Neural cell (in vitro differentiated cells): Measurements from ENCODE around the gene SH3TC1. TPM values are rescaled to one million over a fixed set of nuclear protein-coding genes. Genes with fewer than 3 reads are reported as not detected.

Source experiments
- H2AFZ ChIP-seq: fragments of 200-600, 300-800 bp; sonication (generic), shearing (Covaris generic); 2 replicates; pipeline ENCODE4 v1.6.0; 2014; ENCODE audit warnings: low read depth, mild to moderate bottlenecking, antibody characterized with exemption, low read length, moderate library complexity
- H3F3A ChIP-seq: fragments of 200-600 bp; shearing (Covaris generic); 2 replicates; pipeline ENCODE4 v1.6.1; 2016; ENCODE audit warnings: mild to moderate bottlenecking, moderate library complexity, mixed read lengths, antibody characterized with exemption, low read length; ENCODE audit not compliant: insufficient read depth, poor library complexity, severe bottlenecking
- H3K27ac ChIP-seq: fragments of 200-600, 300-800 bp; sonication (generic), shearing (Covaris generic); 2 replicates; pipeline ENCODE4 v1.5.1; 2014; ENCODE audit warnings: mild to moderate bottlenecking, low read length, moderate library complexity
- H3K27me3 ChIP-seq: fragments of 300-800, 200-600 bp; sonication (generic), shearing (Covaris generic); 2 replicates; pipeline ENCODE4 v1.6.0; 2014; ENCODE audit warnings: mild to moderate bottlenecking, low read depth, low read length, moderate library complexity; ENCODE audit not compliant: insufficient read depth
- H3K36me3 ChIP-seq: fragments of 300-800, 200-600 bp; sonication (generic), shearing (Covaris generic); 2 replicates; pipeline ENCODE4 v1.5.1; 2014; ENCODE audit warnings: mild to moderate bottlenecking, antibody characterized with exemption, low read length, moderate library complexity; ENCODE audit not compliant: insufficient read depth
- H3K4me2 ChIP-seq: fragments of 300-800, 200-600 bp; sonication (generic), shearing (Covaris generic); 2 replicates; pipeline ENCODE4 v1.6.0; 2014; ENCODE audit warnings: mild to moderate bottlenecking, low read length
- H3K4me3 ChIP-seq: fragments of 300-800, 200-600 bp; sonication (generic), shearing (Covaris generic); 2 replicates; pipeline ENCODE4 v1.5.1; 2014; ENCODE audit warnings: mild to moderate bottlenecking, low read length, moderate library complexity
- H3K79me2 ChIP-seq: fragments of 200-600 bp; shearing (Covaris generic); replicated peaks from 2 replicates; pipeline ENCODE4 v1.6.0; 2014; ENCODE audit warnings: mild to moderate bottlenecking, low read length, moderate library complexity; ENCODE audit not compliant: insufficient read depth
- H3K9ac ChIP-seq: fragments of 300-800, 200-600 bp; sonication (generic), shearing (Covaris generic); 2 replicates; pipeline ENCODE4 v1.6.1; 2016; ENCODE audit warnings: mild to moderate bottlenecking, low read length, mixed read lengths
- H3K9me2 ChIP-seq: fragments of 200-600 bp; shearing (Covaris generic); 2 replicates; pipeline ENCODE4 v1.6.1; 2016; ENCODE audit warnings: mild to moderate bottlenecking, low read length, mixed read lengths; ENCODE audit not compliant: insufficient read depth
- H3K9me3 ChIP-seq: fragments of 200-600, 300-800 bp; sonication (generic), shearing (Covaris generic); 2 replicates; pipeline ENCODE4 v1.6.1; 2016; ENCODE audit warnings: mild to moderate bottlenecking, mixed run types, low read length, moderate library complexity, mixed read lengths
- H4K20me1 ChIP-seq: fragments of 200-600 bp; shearing (Covaris generic); 2 replicates; pipeline ENCODE4 v1.6.1; 2016; ENCODE audit warnings: mild to moderate bottlenecking, mixed run types; ENCODE audit not compliant: insufficient read depth
- CTCF ChIP-seq: fragments of 450-650 bp; IDR thresholded peaks from 2 replicates; pipeline ENCODE4 v1.5.1; 2014; ENCODE audit warnings: antibody characterized with exemption, mild to moderate bottlenecking, moderate library complexity; ENCODE audit not compliant: poor library complexity, severe bottlenecking
- EP300 ChIP-seq: fragments of 450-650 bp; conservative IDR thresholded peaks from 2 replicates; pipeline ENCODE4 v1.6.1; 2014; ENCODE audit warnings: antibody characterized with exemption, mild to moderate bottlenecking, moderate library complexity; ENCODE audit not compliant: poor library complexity, severe bottlenecking
- EZH2 ChIP-seq: fragments of 200-600, 300-800 bp; shearing (Covaris generic), sonication (generic); IDR thresholded peaks from 2 replicates; pipeline ENCODE4 v1.6.1; 2014; ENCODE audit warnings: antibody characterized with exemption, low read length, borderline replicate concordance, mild to moderate bottlenecking; ENCODE audit not compliant: insufficient read depth, poor library complexity, severe bottlenecking
- MXI1 ChIP-seq: fragments of 450-650 bp; conservative IDR thresholded peaks from 2 replicates; pipeline ENCODE4 v1.6.1; 2014; ENCODE audit warnings: antibody characterized with exemption, mild to moderate bottlenecking; ENCODE audit not compliant: poor library complexity, severe bottlenecking
- POLR2AphosphoS5 ChIP-seq: IDR thresholded peaks from 2 replicates; pipeline ENCODE4 v1.6.1; 2012
- RAD21 ChIP-seq: fragments of 450-650 bp; conservative IDR thresholded peaks from 2 replicates; pipeline ENCODE4 v1.6.1; 2014; ENCODE audit warnings: antibody characterized with exemption, mild to moderate bottlenecking, moderate library complexity
- REST ChIP-seq: IDR thresholded peaks from 2 replicates; pipeline ENCODE4 v1.6.1; 2012; ENCODE audit warnings: borderline replicate concordance
- SMC3 ChIP-seq: fragments of 450-650 bp; conservative IDR thresholded peaks from 2 replicates; pipeline ENCODE4 v1.6.1; 2014; ENCODE audit warnings: antibody characterized with exemption, mild to moderate bottlenecking, moderate library complexity; ENCODE audit not compliant: poor library complexity
- TAF1 ChIP-seq: IDR thresholded peaks from 2 replicates; pipeline ENCODE4 v1.6.1; 2012; ENCODE audit warnings: low read depth
- polyA plus RNA-seq: library from polyadenylated mRNA; depleted of rRNA; stranded (reverse); fragments of >200 nt; gene quantifications from 2 replicates; pipeline ENCODE4 v1.2.3, GENCODE V29; 2014

Gene SH3TC1
- polyA plus RNA-seq, 1 donor from 2014 or later = not detected

GRCh38 chr4:8247047-8247930 is 48.2 kb downstream of the SH3TC1 start:
- no peaks in the 10 kb centered on the region for H3K9me2 ChIP-seq
- H3K79me2 ChIP-seq = no peaks in the 10 kb centered on the region
- H3K36me3 ChIP-seq = no peaks in the 10 kb centered on the region
- H3K4me2 ChIP-seq = no peak overlapping the region
- no peak overlapping the region for H3K27ac ChIP-seq
- H2AFZ ChIP-seq = no peak overlapping the region
- H3K4me3 ChIP-seq = no peak overlapping the region
- no peaks in the 10 kb centered on the region for H3K27me3 ChIP-seq
- no peaks in the 10 kb centered on the region for H3F3A ChIP-seq
- H4K20me1 ChIP-seq = no peaks in the 10 kb centered on the region
- H3K9ac ChIP-seq = no peak overlapping the region
- no peaks in the 10 kb centered on the region for H3K9me3 ChIP-seq
- TF ChIP-seq MXI1 (no peak), EP300 (no peak), POLR2AphosphoS5 (no peak), RAD21 (no peak), SMC3 (no peak), TAF1 (no peak), EZH2 (no peak), CTCF (no peak), REST (no peak)

DNA sequence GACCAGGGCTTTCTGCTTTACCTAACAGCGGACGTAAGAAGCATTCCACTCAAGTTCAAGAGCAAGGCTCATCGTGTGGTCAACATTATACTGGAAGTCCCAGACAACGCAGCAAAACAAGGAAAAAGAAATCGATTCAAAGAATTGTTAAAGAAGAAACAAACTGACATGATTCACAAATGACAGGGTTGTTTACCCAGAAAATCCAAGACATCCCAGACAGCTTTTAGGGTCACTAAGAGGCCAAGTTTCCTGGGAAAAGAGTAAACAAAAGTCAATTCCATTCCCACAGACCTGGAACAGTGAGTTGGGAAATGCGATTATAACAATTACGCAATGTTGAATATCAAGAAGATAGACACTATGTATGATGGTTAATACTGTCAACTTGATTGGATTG is 49.0 kb downstream of the SH3TC1 start:
- Histone ChIP-seq H4K20me1 (no peaks in the 10 kb centered on the region), H2AFZ (no peak overlapping the region), H3K36me3 (no peaks in the 10 kb centered on the region), H3F3A (no peaks in the 10 kb centered on the region), H3K4me2 (no peak overlapping the region), H3K4me3 (no peak overlapping the region), H3K27me3 (no peaks in the 10 kb centered on the region), H3K9ac (no peak overlapping the region), H3K27ac (no peak overlapping the region), H3K9me3 (no peaks in the 10 kb centered on the region), H3K79me2 (no peaks in the 10 kb centered on the region), H3K9me2 (no peaks in the 10 kb centered on the region)
- TF ChIP-seq POLR2AphosphoS5 = no peak
- no peak for TF ChIP-seq RAD21
- TF ChIP-seq EZH2 = no peak
- no peak for TF ChIP-seq REST
